GM13976 (cell line): ENCODE results near the gene ZC3H7A.

Experiments
- DNase-seq: peaks from one replicate; pipeline ENCODE4 v3.0.0; 2012; ENCODE audit warnings: low spot score
- CTCF ChIP-seq: IDR thresholded peaks from 2 replicates; pipeline ENCODE4 v1.5.1; 2012; ENCODE audit warnings: borderline replicate concordance, mild to moderate bottlenecking; ENCODE audit not compliant: insufficient read depth; ENCODE audit errors: extremely low read depth, missing control alignments, control extremely low read depth
- in situ Hi-C: fragments of 300-500 bp; cut with MboI; formaldehyde crosslinking; loops from one replicate; pipeline ENCODE4 v1.12.0; 2022; ENCODE audit warnings: low sequenced_read_pairs, mixed read lengths, inconsistent platforms; ENCODE audit not compliant: unreplicated experiment

Gene ZC3H7A

DNA sequence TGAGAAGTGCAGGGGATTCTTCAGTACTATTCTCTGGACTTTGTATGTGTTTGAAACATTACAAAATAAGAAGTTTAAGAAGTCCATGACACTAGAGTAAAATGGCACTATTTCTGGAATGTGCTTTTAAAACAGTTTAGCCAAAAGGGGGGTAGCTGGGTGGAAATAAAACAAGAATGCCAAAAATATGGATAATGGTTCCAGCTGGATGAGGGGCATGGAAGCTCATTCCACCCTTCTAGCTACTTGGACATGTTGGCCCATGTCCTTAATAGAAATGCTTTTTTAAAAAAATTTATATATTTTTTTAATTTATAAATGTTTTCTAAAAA, 13.1 kb downstream of the ZC3H7A start:
- in situ Hi-C loops = no loop called here
- no peak for DNase-seq
- no peak for TF ChIP-seq CTCF

- DNase-seq = peak; percentile 58
- TF ChIP-seq CTCF = no peak
- in situ Hi-C loops = no loop called here
Observed at GRCh38 chr16:11783319-11784037, 13.6 kb downstream of the ZC3H7A start.

- in situ Hi-C loops = no loop called here
- DNase-seq = no peak
- TF ChIP-seq CTCF = no peak
Observed at GRCh38 chr16:11781773-11782172, 15.3 kb downstream of the ZC3H7A start.

DNA sequence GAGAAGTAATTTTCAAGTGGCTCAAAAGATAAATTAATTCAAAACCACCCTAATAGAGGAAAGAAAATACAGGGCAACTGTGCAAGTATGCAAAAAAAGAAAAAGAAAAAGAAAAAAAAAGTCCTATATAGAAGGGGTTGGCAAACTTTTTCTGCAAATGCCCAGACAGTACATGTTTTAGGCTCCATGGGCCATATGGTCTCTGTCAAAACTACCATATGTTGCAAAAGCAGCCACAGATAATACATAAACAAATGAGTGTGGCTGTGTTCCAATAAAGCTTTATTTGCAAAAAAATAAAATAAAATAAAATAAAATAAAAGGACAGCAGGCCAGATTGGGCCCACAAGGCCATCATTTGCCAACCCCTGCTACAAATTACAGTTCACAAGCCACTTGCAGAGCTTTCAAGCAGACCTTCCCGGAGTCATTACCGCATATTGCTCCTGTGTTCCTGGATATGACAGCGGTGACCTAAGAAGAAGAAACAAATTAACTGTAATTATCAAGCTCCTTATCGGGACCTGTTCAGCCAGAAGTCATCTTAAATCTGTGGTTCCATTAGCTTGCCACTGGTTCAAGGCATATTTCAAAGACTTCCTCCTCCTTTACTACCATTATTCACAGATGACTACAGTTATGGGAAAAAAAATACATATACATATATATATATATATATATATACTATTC, 15.9 kb downstream of the ZC3H7A start:
- in situ Hi-C loops = no loop called here
- DNase-seq = no peak
- no peak for TF ChIP-seq CTCF

- TF ChIP-seq CTCF = no peak
- DNase-seq = no peak
- in situ Hi-C loops = no loop called here
Observed at GRCh38 chr16:11779074-11779473, 18.0 kb downstream of the ZC3H7A start.

DNA sequence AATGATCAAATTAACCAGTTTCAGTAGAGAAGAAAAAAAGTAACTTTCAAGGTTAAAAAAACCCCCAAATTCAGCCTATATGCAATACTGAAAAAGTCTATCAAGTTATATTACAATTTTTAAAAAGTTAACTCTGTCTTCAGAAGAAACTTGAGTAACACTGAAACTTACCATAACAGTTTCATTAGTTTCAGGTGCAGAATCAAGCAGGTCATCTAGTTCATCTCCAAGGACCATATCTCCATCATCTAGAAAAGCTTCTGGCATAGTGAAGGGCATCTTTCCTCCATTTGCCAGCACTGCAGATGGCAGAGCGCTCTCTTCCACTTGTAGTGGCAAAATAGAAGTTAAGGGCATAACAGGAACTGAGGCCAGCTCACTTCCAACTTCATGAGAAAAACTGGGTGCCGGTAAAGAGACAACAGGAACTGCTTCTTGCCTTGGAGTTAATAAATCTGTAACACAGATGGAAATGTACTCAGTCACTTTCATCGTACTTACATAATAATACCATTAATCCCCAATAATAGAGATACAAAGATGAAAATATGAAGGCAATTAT, 22.9 kb downstream of the ZC3H7A start:
- in situ Hi-C loops = no loop called here

More for the DNA sequence above, 22.9 kb downstream of the ZC3H7A start:
- no peak for TF ChIP-seq CTCF
- DNase-seq = no peak
